CD14-positive monocyte (primary cell): ENCODE measurements around the gene TMEM150C. TPM values are rescaled to one million over a fixed set of nuclear protein-coding genes. Genes with fewer than 3 reads are reported as not detected.

ENCODE experiments used
- DNase-seq, 3 donors: peaks; one replicate each; pipeline ENCODE4 v3.0.0-alpha.2; 2011 to 2022
- H2AFZ ChIP-seq: 2 replicates; pipeline ENCODE4 v1.6.0; 2012; ENCODE audit warnings: mild to moderate bottlenecking, low read depth, low read length, inconsistent platforms; ENCODE audit not compliant: insufficient read depth, poor library complexity, severe bottlenecking
- H3K27ac ChIP-seq, 2 donors: 1 replicate in 1 of 2; 2 replicates in 1 of 2; pipeline ENCODE4 v1.5.1; 2012 to 2013; ENCODE audit warnings: low read length in 2 of 2, control low read depth in 1 of 2, inconsistent platforms in 1 of 2, low read depth in 1 of 2, mild to moderate bottlenecking in 1 of 2
- H3K27me3 ChIP-seq, 2 donors: one replicate each; pipeline versions ENCODE4 v1.6.0 to v1.6.1; 2011 to 2013; ENCODE audit warnings: low read length in 2 of 2; ENCODE audit not compliant: control insufficient read depth in 2 of 2, insufficient read depth in 2 of 2
- H3K36me3 ChIP-seq, 2 donors: replicated peaks in 1 of 2; 1 replicate in 1 of 2; 2 replicates in 1 of 2; pipeline versions ENCODE4 v1.5.1 to v1.6.1; 2012 to 2013; ENCODE audit warnings: low read length in 2 of 2, control low read depth in 1 of 2, inconsistent platforms in 1 of 2, mild to moderate bottlenecking in 1 of 2; ENCODE audit not compliant: insufficient read depth in 2 of 2, control insufficient read depth in 1 of 2
- H3K4me1 ChIP-seq, 2 donors: 1 replicate in 1 of 2; 2 replicates in 1 of 2; pipeline versions ENCODE4 v1.5.1 to v1.6.1; 2012 to 2013; ENCODE audit warnings: low read length in 2 of 2, control low read depth in 1 of 2, inconsistent platforms in 1 of 2, mild to moderate bottlenecking in 1 of 2, moderate library complexity in 1 of 2; ENCODE audit not compliant: insufficient read depth in 2 of 2, control insufficient read depth in 1 of 2
- H3K4me2 ChIP-seq: replicated peaks from 2 replicates; pipeline ENCODE3; 2012; ENCODE audit warnings: low read length, moderate library complexity, mild to moderate bottlenecking; ENCODE audit not compliant: poor library complexity, severe bottlenecking; ENCODE audit errors: extremely low read depth
- H3K4me3 ChIP-seq, 3 experiments: fragments of 200-600 bp in 1 of 3; sonication (generic) in 1 of 3; replicated peaks in 1 of 3; 1 replicate in 2 of 3; 2 replicates in 1 of 3; pipeline ENCODE4 v1.5.1; 2011 to 2013; ENCODE audit warnings: low read length in 3 of 3, mild to moderate bottlenecking in 3 of 3, control low read depth in 2 of 3, low read depth in 2 of 3, inconsistent platforms in 1 of 3, moderate library complexity in 1 of 3
- H3K79me2 ChIP-seq: 2 replicates; pipeline ENCODE4 v1.6.0; 2012; ENCODE audit warnings: mild to moderate bottlenecking, control low read depth, inconsistent platforms, low read length, moderate library complexity; ENCODE audit not compliant: insufficient read depth
- H3K9ac ChIP-seq: 2 replicates; pipeline ENCODE4 v1.6.0; 2017; ENCODE audit warnings: low read length, mild to moderate bottlenecking; ENCODE audit not compliant: insufficient read depth, poor library complexity, severe bottlenecking
- H3K9me3 ChIP-seq, 2 donors: replicated peaks in 1 of 2; 1 replicate in 1 of 2; 2 replicates in 1 of 2; pipeline versions ENCODE4 v1.5.1 to v1.6.1; 2012 to 2013; ENCODE audit warnings: low read length in 2 of 2, control low read depth in 1 of 2; ENCODE audit not compliant: control insufficient read depth in 1 of 2, insufficient read depth in 1 of 2
- H4K20me1 ChIP-seq: 2 replicates; pipeline ENCODE4 v1.6.0; 2012; ENCODE audit warnings: mild to moderate bottlenecking, low read length, control low read depth, moderate library complexity; ENCODE audit not compliant: insufficient read depth
- H3K27ac Mint-ChIP-seq, 7 donors: one replicate each; pipeline ENCODE4 v1.8.0; 2020; ENCODE audit warnings: mild to moderate bottlenecking in 7 of 7, mixed read lengths in 7 of 7, moderate library complexity in 6 of 7, inconsistent platforms in 2 of 7
- H3K27me3 Mint-ChIP-seq, 3 donors: one replicate each; pipeline ENCODE4 v1.8.0; 2021 to 2022; ENCODE audit warnings: low read depth in 3 of 3, mild to moderate bottlenecking in 3 of 3, mixed read lengths in 3 of 3, moderate library complexity in 3 of 3, inconsistent platforms in 1 of 3
- H3K36me3 Mint-ChIP-seq, 2 donors: one replicate each; pipeline ENCODE4 v1.8.0; 2020; ENCODE audit warnings: mixed read lengths in 2 of 2, inconsistent platforms in 1 of 2, mild to moderate bottlenecking in 1 of 2
- H3K4me1 Mint-ChIP-seq: one replicate; pipeline ENCODE4 v1.8.0; 2020; ENCODE audit warnings: mild to moderate bottlenecking, mixed read lengths
- H3K4me3 Mint-ChIP-seq, 2 donors: one replicate each; pipeline ENCODE4 v1.8.0; 2020; ENCODE audit warnings: mild to moderate bottlenecking in 2 of 2, mixed read lengths in 2 of 2, moderate library complexity in 1 of 2
- H3K9me3 Mint-ChIP-seq, 7 donors: one replicate each; pipeline ENCODE4 v1.8.0; 2020 to 2022; ENCODE audit warnings: mixed read lengths in 7 of 7, mild to moderate bottlenecking in 6 of 7, moderate library complexity in 6 of 7, inconsistent platforms in 2 of 7
- CTCF ChIP-seq: fragments of 200-600 bp; IDR thresholded peaks from one replicate; pipeline ENCODE4 v1.8.0; 2022; ENCODE audit warnings: antibody characterized with exemption, mild to moderate bottlenecking
- WGBS: methylation state at CpG from one replicate; pipeline ENCODE4 v1.1.5; 2013; ENCODE audit warnings: missing lambda C conversion rate; ENCODE audit not compliant: insufficient coverage; 5-methylcytosine and 5-hydroxymethylcytosine counted together
- intact Hi-C, 2 donors: fragments of 100-400 bp; cut with micrococcal nuclease; formaldehyde crosslinking; loops; one replicate each; pipeline versions ENCODE4 v1.15.0 to v1.15.1; 2023
- polyA plus RNA-seq, 3 donors: library from polyadenylated mRNA; depleted of rRNA in 1 of 3; unstranded in 2 of 3; stranded (reverse) in 1 of 3; fragments of 300-500 nt in 2 of 3; fragments of >200 nt in 1 of 3; fragmentation: Illumina TruSeq in 2 of 3; gene quantifications; 1 replicate in 2 of 3; 2 replicates in 1 of 3; pipeline ENCODE4 v1.2.3, GENCODE V29; 2012 to 2021

TMEM150C gene
- polyA plus RNA-seq, 3 donors: not detected

DNA sequence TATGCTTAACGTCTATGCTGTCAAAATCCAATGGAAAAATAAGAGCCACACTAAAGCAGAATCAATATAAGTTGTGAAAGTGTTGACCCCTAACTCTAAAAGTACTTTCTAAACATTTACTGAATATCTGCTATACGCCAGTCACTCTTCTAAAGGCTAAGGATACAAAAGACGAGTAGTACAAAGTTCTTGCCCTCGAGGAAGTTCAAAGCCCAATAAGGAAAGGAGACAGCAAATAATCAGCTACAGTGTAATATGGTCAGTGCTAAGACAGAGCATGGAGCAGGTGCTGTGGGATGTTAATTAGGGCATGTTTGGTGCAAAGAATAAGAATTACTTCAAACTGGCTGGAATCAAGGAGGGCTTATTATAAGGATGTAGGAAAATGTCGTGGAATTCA is 31.6 kb upstream of the TMEM150C start:
- no peak for TF ChIP-seq CTCF
- WGBS: no CpG with 5 or more reads among the region's 5 CpGs
- H3K9me3 Mint-ChIP-seq: no peaks in the 10 kb centered on the region
- H3K27me3 ChIP-seq: no peaks in the 10 kb centered on the region
- H3K9me3 ChIP-seq: no peaks in the 10 kb centered on the region
- DNase-seq: no peak
- no peaks in the 10 kb centered on the region for H3K4me1 ChIP-seq
- no peak overlapping the region for H3K27ac ChIP-seq
- H3K4me3 Mint-ChIP-seq: no peak overlapping the region
- H3K27me3 Mint-ChIP-seq: peaks cover 0 to 7% (median 0%) of the 10 kb centered on the region in 3 donors
- no peak overlapping the region for H3K9ac ChIP-seq
- no peak overlapping the region for H3K4me2 ChIP-seq
- H4K20me1 ChIP-seq: no peaks in the 10 kb centered on the region
- no peak overlapping the region for H3K27ac Mint-ChIP-seq
- no peaks in the 10 kb centered on the region for H3K79me2 ChIP-seq
- no peak overlapping the region for H3K4me3 ChIP-seq
- H3K4me1 Mint-ChIP-seq: no peaks in the 10 kb centered on the region
- H3K36me3 Mint-ChIP-seq: no peaks in the 10 kb centered on the region
- intact Hi-C loops: no loop called here
- no peaks in the 10 kb centered on the region for H3K36me3 ChIP-seq
- H2AFZ ChIP-seq: no peak overlapping the region

DNA sequence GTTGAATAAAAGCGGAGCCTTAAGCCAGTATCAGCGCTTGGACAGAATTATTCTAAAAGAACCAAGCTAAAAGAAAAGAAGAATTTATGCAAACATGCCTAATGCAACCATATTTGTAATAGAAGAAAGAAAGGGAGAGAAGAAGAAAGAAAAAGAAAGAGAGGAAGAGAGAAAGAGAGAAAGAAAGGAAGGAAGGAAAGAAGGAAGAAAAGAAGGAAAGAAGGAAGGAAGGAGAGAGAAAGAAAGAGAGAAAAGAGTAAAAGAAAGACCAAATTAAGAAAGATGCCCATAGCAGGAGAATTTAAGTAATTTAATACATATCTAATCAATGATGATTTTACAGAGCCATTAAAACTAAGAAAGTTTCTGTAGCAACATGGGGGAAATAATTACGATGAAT is 30.9 kb upstream of the TMEM150C start:
- H3K27me3 ChIP-seq: no peaks in the 10 kb centered on the region
- H3K27ac ChIP-seq: no peak overlapping the region
- H3K36me3 ChIP-seq: no peaks in the 10 kb centered on the region
- no peaks in the 10 kb centered on the region for H3K79me2 ChIP-seq
- no peaks in the 10 kb centered on the region for H3K36me3 Mint-ChIP-seq
- intact Hi-C loops: no loop called here
- H3K9me3 Mint-ChIP-seq: no peaks in the 10 kb centered on the region
- TF ChIP-seq CTCF: no peak
- no peak overlapping the region for H3K4me2 ChIP-seq
- H3K4me1 ChIP-seq: no peaks in the 10 kb centered on the region
- H3K4me3 Mint-ChIP-seq: no peak overlapping the region
- no CpG with 5 or more reads among the region's 3 CpGs for WGBS
- no peak overlapping the region for H2AFZ ChIP-seq
- H3K9ac ChIP-seq: no peak overlapping the region
- peak overlapping the region in 1 of 7 donors; percentile 9 for H3K27ac Mint-ChIP-seq
- no peak overlapping the region for H3K4me3 ChIP-seq
- H4K20me1 ChIP-seq: no peaks in the 10 kb centered on the region
- DNase-seq: no peak
- no peaks in the 10 kb centered on the region for H3K9me3 ChIP-seq
- H3K27me3 Mint-ChIP-seq: peaks cover 0 to 7% (median 0%) of the 10 kb centered on the region in 3 donors
- no peaks in the 10 kb centered on the region for H3K4me1 Mint-ChIP-seq
